ENCODE measurements around the gene GTSE1. TPM values are rescaled to one million over a fixed set of nuclear protein-coding genes. Genes with fewer than 3 reads are reported as not detected.

The GTSE1 gene
- polyA plus RNA-seq, 3 donors, result 0.04 TPM; not detected in 2

DNA sequence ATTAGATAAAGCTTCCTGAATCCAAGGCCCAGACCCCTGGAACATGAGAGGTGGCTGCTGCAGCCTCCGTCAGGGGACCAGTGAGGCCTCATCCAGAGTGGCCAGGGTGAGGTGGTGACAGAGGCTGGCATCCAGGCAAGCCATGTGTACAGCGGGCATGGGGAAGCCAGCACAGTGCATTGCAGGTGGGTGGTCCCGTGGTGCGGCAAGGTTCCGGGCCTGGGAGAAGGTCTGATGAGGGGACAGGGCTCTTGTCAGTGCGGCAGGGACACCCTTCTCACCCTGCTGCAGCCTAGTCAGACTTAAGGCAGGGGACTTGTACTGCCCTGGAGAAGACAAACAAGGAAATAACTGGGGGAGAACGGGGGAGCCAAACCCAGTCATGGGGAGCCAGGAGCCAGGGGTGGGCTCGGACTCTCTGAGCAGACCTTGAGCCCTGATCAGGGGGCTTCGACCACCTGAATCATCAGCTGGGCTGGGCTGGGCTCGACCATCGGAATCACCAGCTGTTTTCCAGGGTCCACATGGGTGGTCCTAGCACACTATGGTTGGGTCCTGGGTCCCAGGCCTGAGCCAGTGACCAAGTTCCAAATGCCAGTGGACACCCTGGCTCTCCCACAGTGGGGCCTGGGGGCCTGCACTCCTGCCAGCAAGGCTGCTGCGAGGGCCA lies 23.8 kb upstream of the GTSE1 start:
- peaks cover 59 to 72% of the 10 kb centered on the region in 2 donors for H3K36me3 Mint-ChIP-seq
- no peak overlapping the region for H3K4me2 ChIP-seq (replicated peaks; ENCODE audit: extremely low read depth, low read length, poor library complexity, severe bottlenecking)

More for the DNA sequence above, 23.8 kb upstream of the GTSE1 start:
- Mint-ChIP-seq H3K27me3 (ENCODE audit: low read depth in 3 of 3) (no peaks in the 10 kb centered on the region), H3K4me3 (no peak overlapping the region), H3K4me1 (peaks cover 11% of the 10 kb centered on the region), H3K9me3 (peaks cover 0 to 7% (median 0%) of the 10 kb centered on the region in 7 donors), H3K27ac (peak overlapping the region in 1 of 7 donors; percentile 28)
- WGBS (ENCODE audit: insufficient coverage), result 98% methylated on average over 9 of the region's 12 CpGs
- intact Hi-C loops (cut with micrococcal nuclease), result no loop called here
- H3K9me3 ChIP-seq (replicated peaks in 1 of 2; ENCODE audit: control insufficient read depth in 1 of 2, insufficient read depth in 1 of 2, low read length in 2 of 2), result no peaks in the 10 kb centered on the region
- no peak overlapping the region for H2AFZ ChIP-seq (ENCODE audit: insufficient read depth, low read depth, low read length, poor library complexity, severe bottlenecking)
- peaks cover 37 to 60% of the 10 kb centered on the region in 2 donors for H3K36me3 ChIP-seq (replicated peaks in 1 of 2; ENCODE audit: control insufficient read depth in 1 of 2, insufficient read depth in 2 of 2, low read length in 2 of 2)
- H3K79me2 ChIP-seq (ENCODE audit: insufficient read depth, low read length), result peaks cover 12% of the 10 kb centered on the region
- DNase-seq, result no peak
- H4K20me1 ChIP-seq (ENCODE audit: insufficient read depth, low read length), result no peaks in the 10 kb centered on the region
- H3K4me3 ChIP-seq (replicated peaks in 1 of 3; ENCODE audit: low read depth in 2 of 3, low read length in 3 of 3), result no peak overlapping the region
- no peak overlapping the region for H3K9ac ChIP-seq (ENCODE audit: insufficient read depth, low read length, poor library complexity, severe bottlenecking)
- no peak overlapping the region for H3K27ac ChIP-seq (ENCODE audit: low read depth in 1 of 2, low read length in 2 of 2)
- no peaks in the 10 kb centered on the region for H3K27me3 ChIP-seq (ENCODE audit: control insufficient read depth in 2 of 2, insufficient read depth in 2 of 2, low read length in 2 of 2)
- TF ChIP-seq CTCF (IDR thresholded peaks at IDR 0.05), result no peak
- H3K4me1 ChIP-seq (ENCODE audit: control insufficient read depth in 1 of 2, insufficient read depth in 2 of 2, low read length in 2 of 2), result peaks cover 6 to 13% of the 10 kb centered on the region in 2 donors
